ENCODE measurements around the gene SLC9A3. TPM values are rescaled to one million over a fixed set of nuclear protein-coding genes. Genes with fewer than 3 reads are reported as not detected.

SLC9A3 gene
- total and polyA plus RNA-seq, 2 experiments from 2014 or later, result 1.2 to 1.7 TPM

DNA sequence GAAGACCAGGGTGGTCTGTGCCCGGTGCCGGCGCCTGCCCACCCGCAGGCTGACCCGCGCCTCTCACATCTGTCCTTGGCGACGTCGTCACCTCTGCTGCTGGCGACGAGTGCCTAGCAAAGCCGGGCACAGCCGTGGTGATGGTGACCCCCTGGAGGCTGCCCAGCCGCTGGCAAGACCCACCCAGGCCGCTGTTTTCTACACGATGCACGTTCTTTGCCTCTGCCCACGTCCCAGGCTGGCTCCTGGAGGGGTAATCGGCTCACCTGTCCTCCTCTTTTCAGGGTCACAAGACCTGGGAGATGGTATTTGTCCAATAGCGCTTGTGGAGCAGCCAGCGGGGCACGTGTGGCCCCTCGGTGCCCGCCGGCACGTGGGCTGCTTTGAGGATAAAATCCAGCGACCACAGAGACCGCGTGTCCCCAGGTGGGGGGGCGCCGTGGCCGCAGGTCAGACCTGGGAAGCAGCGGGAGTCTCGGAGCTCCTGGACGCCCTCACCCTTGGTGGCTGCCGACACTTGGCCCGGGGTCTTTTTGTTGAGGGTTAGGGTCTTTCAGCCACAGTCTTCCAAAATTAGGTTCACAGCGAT lies 29.5 kb downstream of the SLC9A3 start:
- no peak for TF ChIP-seq EZH2 (IDR thresholded peaks at IDR 0.05; ENCODE audit: insufficient read depth, poor library complexity, severe bottlenecking)
- TF ChIP-seq EZH2phosphoT487 (IDR thresholded peaks at IDR 0.05; ENCODE audit: insufficient read depth, low read depth), result no peak
- no peaks in the 10 kb centered on the region for H3K9me3 ChIP-seq (ENCODE audit: low read depth)
- H3K4me3 ChIP-seq, result no peak overlapping the region
- H3K36me3 ChIP-seq (ENCODE audit: low read depth), result no peaks in the 10 kb centered on the region
- in situ Hi-C loops (cut with MboI), result no loop called here
- no peak for DNase-seq
- H3K27ac ChIP-seq, result no peak overlapping the region
- H3K27me3 ChIP-seq (replicated peaks; ENCODE audit: insufficient read depth), result peaks cover 24% of the 10 kb centered on the region; the same call in 1 of the 2 replicates
- no peaks in the 10 kb centered on the region for H3K79me2 ChIP-seq (ENCODE audit: insufficient read depth)
- 86% methylated on average over 36 to 37 of the region's 38 CpGs for WGBS, 2 experiments (ENCODE audit: low coverage in 1 of 2, low lambda C conversion rate in 2 of 2, missing lambda C conversion rate in 2 of 2)
- H3F3A ChIP-seq (ENCODE audit: insufficient read depth), result no peaks in the 10 kb centered on the region
- H3K4me2 ChIP-seq (ENCODE audit: unreplicated experiment), result no peak overlapping the region
- H3K4me1 ChIP-seq (ENCODE audit: insufficient read depth), result no peaks in the 10 kb centered on the region; the same call in 1 of the 2 replicates
- H3K9me2 ChIP-seq (ENCODE audit: insufficient read depth), result no peaks in the 10 kb centered on the region
- H4K20me1 ChIP-seq (ENCODE audit: insufficient read depth), result no peaks in the 10 kb centered on the region
- H2AFZ ChIP-seq, result no peak overlapping the region
- H3K9ac ChIP-seq, result no peak overlapping the region

DNA sequence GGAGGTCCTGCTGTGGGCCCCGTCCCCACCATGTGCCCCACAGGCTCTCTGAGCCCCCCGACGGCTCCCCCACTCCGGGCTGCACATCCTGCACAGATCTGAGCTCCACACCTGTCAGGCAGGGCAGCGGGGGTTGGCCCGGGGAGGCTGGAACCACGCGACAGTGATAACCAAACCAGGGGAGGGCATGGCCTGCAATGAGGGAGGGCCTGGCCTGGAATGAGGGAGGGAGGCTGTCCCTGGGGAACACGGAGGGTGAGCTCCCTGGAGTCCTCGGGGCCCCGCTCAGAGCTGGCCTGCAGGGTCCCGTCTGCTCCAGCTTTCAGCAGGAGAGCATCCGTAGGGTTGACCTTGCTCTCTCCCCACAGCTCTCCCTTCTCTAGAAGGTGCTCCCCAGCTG lies 30.5 kb downstream of the SLC9A3 start:
- Histone ChIP-seq H3K9ac (no peak overlapping the region), H3K4me1 (ENCODE audit: insufficient read depth) (no peaks in the 10 kb centered on the region; the same call in 1 of the 2 replicates), H3K9me2 (ENCODE audit: insufficient read depth) (no peaks in the 10 kb centered on the region), H3K36me3 (ENCODE audit: low read depth) (no peaks in the 10 kb centered on the region), H2AFZ (no peak overlapping the region), H3K9me3 (ENCODE audit: low read depth) (no peaks in the 10 kb centered on the region), H4K20me1 (ENCODE audit: insufficient read depth) (no peaks in the 10 kb centered on the region), H3K79me2 (ENCODE audit: insufficient read depth) (no peaks in the 10 kb centered on the region), H3K4me2 (ENCODE audit: unreplicated experiment) (no peak overlapping the region), H3K4me3 (no peak overlapping the region), H3K27me3 (replicated peaks; ENCODE audit: insufficient read depth) (peaks cover 21% of the 10 kb centered on the region; the same call in 1 of the 2 replicates), H3F3A (ENCODE audit: insufficient read depth) (no peaks in the 10 kb centered on the region), H3K27ac (no peak overlapping the region)
- TF ChIP-seq EZH2 (IDR thresholded peaks at IDR 0.05; ENCODE audit: insufficient read depth, poor library complexity, severe bottlenecking) (no peak), EZH2phosphoT487 (IDR thresholded peaks at IDR 0.05; ENCODE audit: insufficient read depth, low read depth) (no peak)
- no peak for DNase-seq
- WGBS, 2 experiments (ENCODE audit: low coverage in 1 of 2, low lambda C conversion rate in 2 of 2, missing lambda C conversion rate in 2 of 2), result 45 to 57% methylated on average over 11 to 12 of the region's 13 CpGs
- in situ Hi-C loops (cut with MboI), result no loop called here

DNA sequence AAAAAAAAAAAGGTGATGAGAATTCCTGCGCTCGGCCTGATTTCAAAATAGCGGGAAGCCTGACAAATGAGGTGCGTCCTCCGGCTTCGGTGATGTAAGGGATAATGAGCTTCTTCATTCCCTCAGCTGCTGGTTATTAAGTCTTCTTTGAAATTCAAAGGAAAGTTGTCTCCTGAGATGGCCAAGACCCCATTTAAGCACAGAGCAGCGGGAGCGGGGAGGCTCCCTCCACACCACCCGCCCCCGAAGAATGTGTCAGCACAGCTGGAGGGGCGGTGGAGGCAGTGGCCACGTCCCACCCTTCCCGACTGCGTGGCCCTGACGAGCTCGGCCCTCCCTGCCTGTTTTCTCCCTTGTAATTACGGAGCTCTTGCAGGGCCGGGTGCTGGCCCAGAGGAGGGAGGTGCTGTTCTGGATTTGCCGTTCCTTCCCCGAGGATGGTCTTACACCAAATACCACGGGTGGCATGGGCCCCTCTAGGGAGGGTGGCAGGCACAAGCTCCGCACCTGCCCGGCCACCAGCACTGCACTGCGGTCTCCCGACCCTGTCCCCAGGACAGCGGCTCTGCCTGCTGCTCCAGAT lies 31.0 kb downstream of the SLC9A3 start:
- Histone ChIP-seq H3K9me3 (ENCODE audit: low read depth) (no peaks in the 10 kb centered on the region), H3K9ac (no peak overlapping the region), H3K4me3 (no peak overlapping the region), H2AFZ (no peak overlapping the region), H3K27me3 (replicated peaks; ENCODE audit: insufficient read depth) (peaks cover 21% of the 10 kb centered on the region; the same call in 1 of the 2 replicates), H4K20me1 (ENCODE audit: insufficient read depth) (no peaks in the 10 kb centered on the region), H3F3A (ENCODE audit: insufficient read depth) (no peaks in the 10 kb centered on the region), H3K4me1 (ENCODE audit: insufficient read depth) (no peaks in the 10 kb centered on the region; the same call in 1 of the 2 replicates), H3K4me2 (ENCODE audit: unreplicated experiment) (no peak overlapping the region), H3K36me3 (ENCODE audit: low read depth) (no peaks in the 10 kb centered on the region), H3K9me2 (ENCODE audit: insufficient read depth) (no peaks in the 10 kb centered on the region), H3K79me2 (ENCODE audit: insufficient read depth) (no peaks in the 10 kb centered on the region), H3K27ac (no peak overlapping the region)
- in situ Hi-C loops (cut with MboI), result no loop called here
- WGBS, 2 experiments (ENCODE audit: low coverage in 1 of 2, low lambda C conversion rate in 2 of 2, missing lambda C conversion rate in 2 of 2), result 22 to 29% methylated on average over 26 of the region's 26 CpGs
- DNase-seq, result peak; percentile 60
- TF ChIP-seq EZH2phosphoT487 (IDR thresholded peaks at IDR 0.05; ENCODE audit: insufficient read depth, low read depth) (no peak), EZH2 (IDR thresholded peaks at IDR 0.05; ENCODE audit: insufficient read depth, poor library complexity, severe bottlenecking) (no peak)

DNA sequence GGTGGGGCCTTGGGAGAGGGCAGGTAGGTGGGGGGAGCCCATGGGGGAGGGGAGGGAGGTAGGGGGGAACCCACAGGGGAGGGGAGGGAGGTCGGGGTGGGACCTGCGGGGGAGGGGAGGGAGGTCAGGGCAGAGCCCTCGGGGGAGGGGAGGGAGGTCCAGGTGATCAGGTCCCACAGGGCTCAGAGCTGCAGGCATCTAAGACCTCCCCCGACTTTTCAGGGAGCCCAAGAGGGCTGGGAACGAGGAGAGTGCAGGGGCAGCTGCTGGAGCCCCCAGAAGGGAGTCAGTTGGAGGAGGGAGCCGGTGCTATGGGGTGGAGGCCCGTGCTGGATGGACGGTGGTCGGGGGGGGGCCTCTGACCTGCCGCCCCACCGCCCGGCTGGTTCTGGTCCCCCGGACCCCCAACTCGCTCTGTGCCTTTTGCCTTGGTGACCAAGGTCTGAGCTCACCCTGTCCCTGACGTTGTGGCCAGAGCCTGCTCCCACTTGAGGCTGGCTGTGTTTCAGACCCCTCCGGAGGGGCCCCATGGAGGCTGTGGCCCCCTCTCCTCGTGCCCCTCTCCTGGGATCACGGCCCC lies 31.8 kb downstream of the SLC9A3 start:
- no peaks in the 10 kb centered on the region; the same call in 1 of the 2 replicates for H3K4me1 ChIP-seq (ENCODE audit: insufficient read depth)
- H3K4me3 ChIP-seq, result no peak overlapping the region
- 10 to 13% methylated on average over 6 to 9 of the region's 18 CpGs for WGBS, 2 experiments (ENCODE audit: low coverage in 1 of 2, low lambda C conversion rate in 2 of 2, missing lambda C conversion rate in 2 of 2)
- no peaks in the 10 kb centered on the region for H3F3A ChIP-seq (ENCODE audit: insufficient read depth)
- no peak overlapping the region for H3K27ac ChIP-seq
- H3K79me2 ChIP-seq (ENCODE audit: insufficient read depth), result no peaks in the 10 kb centered on the region
- H2AFZ ChIP-seq, result no peak overlapping the region
- no peaks in the 10 kb centered on the region for H3K9me2 ChIP-seq (ENCODE audit: insufficient read depth)
- DNase-seq, result no peak
- H4K20me1 ChIP-seq (ENCODE audit: insufficient read depth), result no peaks in the 10 kb centered on the region
- H3K4me2 ChIP-seq (ENCODE audit: unreplicated experiment), result no peak overlapping the region
- TF ChIP-seq EZH2 (IDR thresholded peaks at IDR 0.05; ENCODE audit: insufficient read depth, poor library complexity, severe bottlenecking) (no peak), EZH2phosphoT487 (IDR thresholded peaks at IDR 0.05; ENCODE audit: insufficient read depth, low read depth) (no peak)
- in situ Hi-C loops (cut with MboI), result no loop called here
- no peaks in the 10 kb centered on the region for H3K36me3 ChIP-seq (ENCODE audit: low read depth)
- no peak overlapping the region for H3K9ac ChIP-seq
- peaks cover 21% of the 10 kb centered on the region; the same call in 1 of the 2 replicates for H3K27me3 ChIP-seq (replicated peaks; ENCODE audit: insufficient read depth)
- no peaks in the 10 kb centered on the region for H3K9me3 ChIP-seq (ENCODE audit: low read depth)

All from GM23248 (cell line).